Fibroblast of mammary gland (primary cell): ENCODE measurements around the gene DTNB.

Source experiments
- DNase-seq: peaks from one replicate; pipeline ENCODE4 v3.0.0-alpha.2; 2010; ENCODE audit warnings: low read depth
- H3K4me3 ChIP-seq: 2 replicates; pipeline ENCODE4 v1.5.1; 2011; ENCODE audit warnings: low read depth, mild to moderate bottlenecking, low read length, moderate library complexity; ENCODE audit not compliant: control insufficient read depth
- TF ChIP-seq, protein P1 (sequence below): conservative IDR thresholded peaks from 2 replicates; pipeline ENCODE4 v1.5.1; 2011; ENCODE audit warnings: low read depth, low read length, inconsistent platforms; ENCODE audit not compliant: control insufficient read depth, insufficient read depth

DTNB gene

DNA sequence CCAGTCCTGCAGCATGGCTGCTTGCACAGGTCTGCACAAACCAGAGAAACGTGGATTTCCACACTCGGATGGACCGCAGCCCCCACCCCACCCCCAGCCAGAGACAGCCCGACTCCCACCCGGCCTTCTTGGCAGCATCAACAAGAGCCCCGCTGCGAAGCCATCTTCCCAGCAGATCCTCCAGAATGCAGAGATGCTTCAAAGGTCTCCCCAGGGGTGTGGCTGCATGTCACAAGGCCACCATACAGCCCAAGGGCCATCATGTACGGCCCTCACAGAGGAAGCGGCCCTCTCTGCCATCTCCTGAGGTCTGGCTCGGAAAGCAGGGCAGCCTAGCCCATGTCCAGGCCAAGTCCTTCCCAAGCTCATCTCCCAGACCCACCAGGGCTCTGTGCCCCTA, 343.1 kb downstream of the DTNB start:
- no peak overlapping the region for H3K4me3 ChIP-seq
- DNase-seq, result no peak
- TF ChIP-seq, protein P1, sequence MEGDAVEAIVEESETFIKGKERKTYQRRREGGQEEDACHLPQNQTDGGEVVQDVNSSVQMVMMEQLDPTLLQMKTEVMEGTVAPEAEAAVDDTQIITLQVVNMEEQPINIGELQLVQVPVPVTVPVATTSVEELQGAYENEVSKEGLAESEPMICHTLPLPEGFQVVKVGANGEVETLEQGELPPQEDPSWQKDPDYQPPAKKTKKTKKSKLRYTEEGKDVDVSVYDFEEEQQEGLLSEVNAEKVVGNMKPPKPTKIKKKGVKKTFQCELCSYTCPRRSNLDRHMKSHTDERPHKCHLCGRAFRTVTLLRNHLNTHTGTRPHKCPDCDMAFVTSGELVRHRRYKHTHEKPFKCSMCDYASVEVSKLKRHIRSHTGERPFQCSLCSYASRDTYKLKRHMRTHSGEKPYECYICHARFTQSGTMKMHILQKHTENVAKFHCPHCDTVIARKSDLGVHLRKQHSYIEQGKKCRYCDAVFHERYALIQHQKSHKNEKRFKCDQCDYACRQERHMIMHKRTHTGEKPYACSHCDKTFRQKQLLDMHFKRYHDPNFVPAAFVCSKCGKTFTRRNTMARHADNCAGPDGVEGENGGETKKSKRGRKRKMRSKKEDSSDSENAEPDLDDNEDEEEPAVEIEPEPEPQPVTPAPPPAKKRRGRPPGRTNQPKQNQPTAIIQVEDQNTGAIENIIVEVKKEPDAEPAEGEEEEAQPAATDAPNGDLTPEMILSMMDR, result no peak

DNA sequence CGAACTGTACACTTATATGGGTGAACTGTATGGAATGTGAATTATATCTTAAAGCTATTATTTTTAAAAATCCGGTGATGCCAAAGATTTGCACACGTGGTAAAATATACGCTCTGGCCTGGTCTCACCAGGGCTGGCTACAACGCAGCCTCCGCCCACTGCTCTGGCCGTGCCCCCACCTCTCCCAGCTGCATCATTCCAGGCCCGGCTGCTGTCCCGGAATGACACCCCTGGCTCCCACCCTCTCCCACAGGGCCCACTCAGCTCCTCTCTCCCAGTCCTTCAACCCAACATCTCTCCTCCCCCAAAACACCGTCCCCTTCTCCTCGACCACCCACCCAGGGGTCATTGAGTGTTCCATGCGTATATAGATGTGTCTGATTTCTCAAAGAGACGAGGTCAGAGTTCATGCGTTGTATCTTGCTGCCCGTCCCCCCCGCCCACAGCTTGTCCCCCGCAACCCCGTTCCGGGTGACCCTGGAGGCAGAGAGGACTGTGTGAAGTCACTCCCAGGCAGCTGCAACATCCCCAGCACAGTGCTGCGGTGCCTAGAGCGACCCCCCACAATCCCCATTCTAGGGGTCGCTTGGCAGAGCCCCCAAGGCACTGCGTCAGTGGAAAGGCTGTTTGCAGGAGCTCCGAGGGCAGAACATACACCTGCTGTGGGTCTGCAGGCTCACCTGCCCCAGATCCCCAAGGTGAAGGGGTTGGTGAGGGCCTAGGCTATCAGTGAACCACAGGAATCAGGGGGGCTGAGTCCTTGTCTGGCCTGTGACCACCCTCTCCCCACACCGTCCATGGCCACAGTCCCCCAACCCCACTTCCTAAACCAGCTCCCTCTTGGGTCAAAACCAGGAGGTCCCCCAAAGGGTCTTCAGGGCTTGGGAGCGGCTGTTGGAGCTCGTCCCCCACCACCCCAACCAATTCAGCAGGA, 345.0 kb downstream of the DTNB start:
- no peak for DNase-seq
- TF ChIP-seq, protein P1, result no peak
- H3K4me3 ChIP-seq, result no peak overlapping the region
